Stimulated activated naive B cell treated with anti-CD40 and anti-IgM and Interleukin-4, amounts not matched to agents 10 μg/mL and 1 μg/mL and 100 μg/mL, for 72 hours (primary cell): ENCODE data around the gene PTPN11.

Experiments
- ATAC-seq, 2 donors: fragments of 150-1000 bp; cut with Tn5 transposase; replicated peaks; 2 replicates each; pipeline ENCODE4 v1.10.0; 2021; ENCODE audit warnings: moderate library complexity in 1 of 2
- DNase-seq: peaks from one replicate; pipeline ENCODE4 v3.0.0; 2021
- H3K27ac Mint-ChIP-seq: one replicate; pipeline ENCODE4 v1.8.0; 2022; ENCODE audit warnings: mild to moderate bottlenecking, mixed read lengths
- H3K27me3 Mint-ChIP-seq, 2 donors: one replicate each; pipeline ENCODE4 v1.8.0; 2022; ENCODE audit warnings: mixed read lengths in 2 of 2
- H3K36me3 Mint-ChIP-seq, 2 donors: one replicate each; pipeline ENCODE4 v1.8.0; 2022; ENCODE audit warnings: mixed read lengths in 2 of 2, mild to moderate bottlenecking in 1 of 2
- H3K4me1 Mint-ChIP-seq, 2 donors: one replicate each; pipeline ENCODE4 v1.8.0; 2022; ENCODE audit warnings: mixed read lengths in 2 of 2, mild to moderate bottlenecking in 1 of 2
- H3K4me3 Mint-ChIP-seq, 2 donors: one replicate each; pipeline ENCODE4 v1.8.0; 2022; ENCODE audit warnings: mild to moderate bottlenecking in 2 of 2, mixed read lengths in 2 of 2, moderate library complexity in 1 of 2
- H3K9me3 Mint-ChIP-seq, 2 donors: one replicate each; pipeline ENCODE4 v1.8.0; 2022; ENCODE audit warnings: mixed read lengths in 2 of 2, mild to moderate bottlenecking in 1 of 2

The PTPN11 gene

GRCh38 chr12:112539221-112539620 lies 120.5 kb downstream of the PTPN11 start:
- H3K27me3 Mint-ChIP-seq: peaks cover 24 to 32% of the 10 kb centered on the region in 2 donors
- ATAC-seq (no peak), DNase-seq (no peak)
- H3K27ac Mint-ChIP-seq: no peak overlapping the region
- H3K9me3 Mint-ChIP-seq: no peaks in the 10 kb centered on the region
- no peak overlapping the region for H3K4me3 Mint-ChIP-seq
- no peaks in the 10 kb centered on the region for H3K4me1 Mint-ChIP-seq
- H3K36me3 Mint-ChIP-seq: no peaks in the 10 kb centered on the region

GRCh38 chr12:112540021-112540420 lies 121.3 kb downstream of the PTPN11 start:
- Mint-ChIP-seq H3K27ac (no peak overlapping the region), H3K4me3 (no peak overlapping the region), H3K4me1 (no peaks in the 10 kb centered on the region)

GRCh38 chr12:112543751-112544150 lies 125.0 kb downstream of the PTPN11 start:
- peaks cover 0 to 3% of the 10 kb centered on the region in 2 donors for H3K4me1 Mint-ChIP-seq
- no peaks in the 10 kb centered on the region for H3K9me3 Mint-ChIP-seq

More at GRCh38 chr12:112540021-112540420, 121.3 kb downstream of the PTPN11 start:
- DNase-seq (no peak), ATAC-seq (no peak)
- Mint-ChIP-seq H3K27me3 (peaks cover 17 to 27% of the 10 kb centered on the region in 2 donors), H3K36me3 (no peaks in the 10 kb centered on the region), H3K9me3 (no peaks in the 10 kb centered on the region)

DNA sequence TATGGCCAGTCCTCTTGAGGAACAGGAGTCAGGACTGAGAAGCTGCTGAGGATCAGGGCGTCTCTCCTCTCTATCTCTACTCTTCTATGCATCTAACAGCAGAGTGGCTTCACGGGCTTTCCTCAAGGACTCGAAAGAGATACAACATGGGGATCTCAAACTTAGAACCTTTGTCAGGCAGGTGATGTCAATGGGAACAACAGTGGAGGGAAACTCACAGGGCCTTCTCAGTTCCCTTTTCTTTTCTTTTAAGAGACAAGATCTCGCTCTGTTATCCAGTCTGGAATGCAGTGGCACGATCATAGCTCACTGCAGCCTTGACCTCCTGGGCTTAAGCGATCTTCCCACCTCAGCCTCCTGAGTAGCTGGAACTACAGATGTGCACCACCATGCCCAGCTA lies 127.6 kb downstream of the PTPN11 start:
- peak; percentile 19 to 51 for ATAC-seq
- no peak for DNase-seq
- no peaks in the 10 kb centered on the region for H3K36me3 Mint-ChIP-seq
- H3K27me3 Mint-ChIP-seq: peaks cover 30 to 46% of the 10 kb centered on the region in 2 donors
- H3K4me3 Mint-ChIP-seq: no peak overlapping the region
- H3K9me3 Mint-ChIP-seq: peaks cover 0 to 2% of the 10 kb centered on the region in 2 donors
- H3K27ac Mint-ChIP-seq: no peak overlapping the region
- peaks cover 0 to 3% of the 10 kb centered on the region in 2 donors for H3K4me1 Mint-ChIP-seq

More at GRCh38 chr12:112543751-112544150, 125.0 kb downstream of the PTPN11 start:
- ATAC-seq (no peak), DNase-seq (no peak)
- Mint-ChIP-seq H3K36me3 (no peaks in the 10 kb centered on the region), H3K27ac (no peak overlapping the region), H3K4me3 (no peak overlapping the region), H3K27me3 (peaks cover 26 to 33% of the 10 kb centered on the region in 2 donors)

- H3K4me3 Mint-ChIP-seq: no peak overlapping the region
- H3K27me3 Mint-ChIP-seq: peaks cover 26 to 47% of the 10 kb centered on the region in 2 donors
- no peak for ATAC-seq
- no peak for DNase-seq
- H3K27ac Mint-ChIP-seq: no peak overlapping the region
- no peaks in the 10 kb centered on the region for H3K36me3 Mint-ChIP-seq
- H3K9me3 Mint-ChIP-seq: peaks cover 0 to 2% of the 10 kb centered on the region in 2 donors
- H3K4me1 Mint-ChIP-seq: peaks cover 0 to 3% of the 10 kb centered on the region in 2 donors
Measured at GRCh38 chr12:112546996-112547395, 128.2 kb downstream of the PTPN11 start.

DNA sequence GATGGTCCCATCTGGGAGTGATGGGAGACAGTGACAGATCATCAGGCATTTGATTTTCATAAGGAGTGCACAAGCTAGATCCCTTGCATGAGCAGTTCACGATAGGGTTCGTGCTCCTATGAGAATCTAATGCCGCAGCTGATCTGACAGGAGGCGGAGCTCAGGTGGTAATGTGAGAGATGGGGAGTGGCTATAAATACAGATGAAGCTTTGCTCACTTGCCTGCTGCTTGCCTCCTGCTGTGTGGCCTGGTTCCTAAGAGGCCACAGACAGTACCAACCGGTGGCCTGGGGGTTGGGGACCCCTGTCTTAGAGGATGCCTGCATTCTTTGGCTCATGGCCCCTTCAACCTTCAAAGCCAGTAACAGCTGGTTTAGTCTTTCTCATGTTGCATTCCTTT lies 130.3 kb downstream of the PTPN11 start:
- Mint-ChIP-seq H3K27ac (no peak overlapping the region), H3K9me3 (peaks cover 8 to 10% of the 10 kb centered on the region in 2 donors), H3K27me3 (peaks cover 26 to 54% of the 10 kb centered on the region in 2 donors), H3K36me3 (peaks cover 0 to 4% of the 10 kb centered on the region in 2 donors), H3K4me1 (peaks cover 0 to 3% of the 10 kb centered on the region in 2 donors), H3K4me3 (no peak overlapping the region)
- DNase-seq: no peak
- ATAC-seq: no peak

DNA sequence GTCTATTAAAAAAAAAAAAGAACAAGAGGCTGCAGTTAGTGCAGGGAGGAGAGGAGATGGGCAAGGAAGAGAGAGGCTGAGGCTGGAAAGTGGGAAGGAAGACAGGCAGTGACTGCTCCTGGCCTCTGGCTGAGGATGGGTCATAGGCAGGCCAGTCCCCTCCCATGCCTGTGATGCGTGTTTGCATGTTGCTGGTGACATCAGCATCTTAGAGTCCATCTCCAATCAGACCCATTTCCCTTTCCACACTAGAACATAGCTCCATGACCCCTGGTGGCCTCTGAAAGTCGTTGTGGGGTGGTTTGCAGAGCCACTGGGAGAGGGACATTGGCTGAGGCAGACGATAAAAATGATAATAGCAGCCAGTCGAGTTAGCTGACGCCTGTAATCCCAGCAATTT lies 132.9 kb downstream of the PTPN11 start:
- ATAC-seq (no peak), DNase-seq (no peak)
- Mint-ChIP-seq H3K36me3 (peaks cover 0 to 4% of the 10 kb centered on the region in 2 donors), H3K4me1 (no peaks in the 10 kb centered on the region), H3K27ac (no peak overlapping the region), H3K9me3 (peaks cover 8 to 10% of the 10 kb centered on the region in 2 donors), H3K27me3 (peaks cover 34 to 56% of the 10 kb centered on the region in 2 donors), H3K4me3 (no peak overlapping the region)

GRCh38 chr12:112555621-112556233 lies 137.0 kb downstream of the PTPN11 start:
- no peak for ATAC-seq
- peaks cover 6 to 10% of the 10 kb centered on the region in 2 donors for H3K9me3 Mint-ChIP-seq
- peaks cover 0 to 4% of the 10 kb centered on the region in 2 donors for H3K36me3 Mint-ChIP-seq
- DNase-seq: no peak
- H3K4me3 Mint-ChIP-seq: no peak overlapping the region
- peaks cover 22 to 35% of the 10 kb centered on the region in 2 donors for H3K27me3 Mint-ChIP-seq
- no peak overlapping the region for H3K27ac Mint-ChIP-seq
- H3K4me1 Mint-ChIP-seq: no peaks in the 10 kb centered on the region

DNA sequence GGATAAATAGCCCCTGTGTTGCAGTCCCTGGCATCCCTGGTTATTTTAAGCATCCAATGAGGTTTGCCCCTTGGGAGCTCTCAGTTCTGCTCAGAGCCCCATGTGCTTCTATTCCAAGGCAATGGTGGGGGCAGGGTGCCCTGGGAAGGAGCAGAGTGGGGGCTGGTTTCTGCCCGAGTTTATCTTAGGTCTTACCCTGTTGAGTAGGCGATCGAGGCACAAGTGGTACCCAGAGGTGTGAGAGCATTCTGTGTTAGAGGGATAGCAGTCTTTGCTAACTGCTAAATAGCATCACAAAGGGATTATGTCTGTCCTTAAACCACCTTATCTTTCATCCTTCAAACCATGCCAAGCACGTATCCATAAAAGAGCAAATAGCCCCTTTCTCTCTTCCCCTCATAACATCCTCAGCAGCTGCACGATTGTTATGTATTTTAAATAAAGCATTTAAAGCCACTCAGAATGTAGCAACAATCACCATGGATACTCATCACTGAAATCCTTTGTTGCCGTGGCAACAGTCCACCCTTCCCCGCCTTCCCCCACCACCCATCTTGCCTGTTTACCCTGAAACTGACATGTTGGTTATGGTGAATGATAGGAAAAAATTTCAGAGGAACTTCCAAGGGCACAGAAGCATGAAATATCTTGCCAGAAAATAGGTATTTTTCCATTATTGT lies 139.3 kb downstream of the PTPN11 start:
- Mint-ChIP-seq H3K27me3 (peaks cover 22 to 26% of the 10 kb centered on the region in 2 donors), H3K36me3 (peaks cover 0 to under 1% of the 10 kb centered on the region in 2 donors), H3K4me1 (no peaks in the 10 kb centered on the region), H3K9me3 (peaks cover 3 to 4% of the 10 kb centered on the region in 2 donors), H3K27ac (no peak overlapping the region), H3K4me3 (no peak overlapping the region)
- DNase-seq (no peak), ATAC-seq (no peak)
